HL-60/S4 (cell line): Measurements from ENCODE around the gene CFAP20DC.
"Not testable (repeated sequence)": the region's sequence is repeated elsewhere in the genome, so short reads cannot be mapped to it uniquely, and the experiment has no call there.

ENCODE experiments used
- in situ Hi-C: fragments of 300-500 bp; cut with MboI; formaldehyde crosslinking; loops from 2 replicates; pipeline ENCODE4 v1.14.3; 2022; ENCODE audit warnings: low sequenced_read_pairs

CFAP20DC gene

DNA sequence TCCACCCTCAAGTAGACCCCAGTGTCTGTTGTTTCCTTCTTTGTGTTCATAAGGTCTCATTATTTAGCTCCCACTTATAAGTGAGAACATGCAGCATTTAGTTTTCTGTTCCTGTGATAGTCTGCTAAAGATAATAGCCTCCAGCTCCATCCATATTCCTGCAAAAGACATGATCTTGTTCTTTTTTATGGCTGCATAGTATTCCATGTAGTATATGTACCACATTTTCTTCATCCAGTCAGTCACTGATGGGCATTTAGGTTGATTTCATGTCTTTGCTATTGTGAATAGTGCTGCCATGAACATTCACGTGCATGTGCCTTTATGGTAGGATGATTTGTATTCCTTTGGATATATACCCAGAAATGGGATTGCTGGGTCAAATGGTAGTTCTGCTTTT lies 82.0 kb downstream of the CFAP20DC start:
- in situ Hi-C loops = not testable (repeated sequence)

DNA sequence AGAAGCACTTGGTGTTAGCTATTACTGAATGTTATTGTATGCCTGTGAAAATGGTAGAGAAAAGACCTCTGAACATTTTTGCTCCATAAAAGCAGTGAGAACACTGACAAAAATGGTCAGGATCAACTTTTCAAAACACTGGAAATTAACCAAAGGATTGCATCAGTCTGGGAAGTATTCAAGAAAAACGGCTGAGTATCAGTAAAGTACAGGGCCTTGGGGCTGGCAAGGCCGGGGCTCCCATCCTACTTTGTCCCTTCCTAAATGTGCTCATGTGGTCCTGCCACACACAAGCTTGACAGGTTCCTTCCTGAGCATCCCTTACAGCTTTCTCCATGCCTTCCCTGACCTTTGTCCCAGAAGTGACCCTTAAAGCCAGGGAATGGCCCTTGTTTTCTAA lies 84.0 kb downstream of the CFAP20DC start:
- in situ Hi-C loops = no loop called here

DNA sequence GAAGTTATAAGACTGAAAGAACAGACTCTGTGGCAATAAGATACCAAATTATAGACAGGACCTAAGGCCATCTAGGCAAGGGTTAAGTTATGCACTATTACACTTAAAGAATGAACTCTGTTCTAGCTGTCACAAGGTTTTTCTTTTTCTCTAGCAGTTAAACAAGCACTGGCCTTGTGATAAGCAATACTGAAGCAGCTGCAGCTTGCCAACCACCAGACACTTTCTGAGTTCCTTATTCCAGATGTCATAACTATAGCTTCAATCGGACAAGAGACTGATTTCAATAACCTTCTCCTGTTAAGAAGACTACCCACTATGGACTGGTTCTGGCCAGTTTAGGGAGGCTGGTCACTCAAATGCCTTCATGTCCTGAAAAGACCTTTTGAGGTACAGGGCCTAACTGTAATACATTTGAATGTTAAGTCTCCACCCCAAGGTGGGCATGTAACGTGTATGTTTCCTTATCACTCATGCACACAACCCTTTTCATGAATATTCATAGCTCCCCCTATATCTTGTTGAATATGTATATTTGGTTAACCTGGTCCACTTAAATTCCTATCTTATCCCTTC lies 85.8 kb downstream of the CFAP20DC start:
- in situ Hi-C loops = no loop called here

GRCh38 chr3:58962816-58963215 lies 87.0 kb downstream of the CFAP20DC start:
- in situ Hi-C loops = no loop called here

GRCh38 chr3:58962040-58962651 lies 87.7 kb downstream of the CFAP20DC start:
- in situ Hi-C loops = no loop called here

- in situ Hi-C loops = no loop called here
Observed at GRCh38 chr3:58955308-58955707, 94.5 kb downstream of the CFAP20DC start.

- in situ Hi-C loops = no loop called here
Observed at GRCh38 chr3:58953288-58953687, 96.5 kb downstream of the CFAP20DC start.

GRCh38 chr3:58952128-58952917 lies 97.5 kb downstream of the CFAP20DC start:
- in situ Hi-C loops = no loop called here

DNA sequence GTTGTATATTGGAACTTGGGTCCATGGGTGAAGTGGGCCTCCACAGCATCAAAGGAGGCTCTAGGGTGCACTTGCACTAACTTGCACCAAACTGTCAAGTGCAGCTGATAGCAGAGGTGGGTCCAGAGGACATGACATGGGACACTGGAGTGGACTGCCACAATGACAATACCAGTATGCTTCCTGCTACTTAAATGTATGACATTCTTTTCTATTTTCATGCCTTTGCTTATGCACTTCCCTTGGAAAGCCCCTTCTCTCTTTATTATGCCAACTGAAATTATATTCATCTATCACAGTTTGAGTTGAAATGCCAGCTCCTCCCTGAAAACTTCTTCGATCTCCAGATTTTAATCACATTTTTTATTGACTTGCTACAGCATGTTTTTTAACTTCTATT lies 101.8 kb downstream of the CFAP20DC start:
- in situ Hi-C loops = no loop called here

- in situ Hi-C loops = no loop called here
Observed at GRCh38 chr3:58946875-58947274, 103.0 kb downstream of the CFAP20DC start.

DNA sequence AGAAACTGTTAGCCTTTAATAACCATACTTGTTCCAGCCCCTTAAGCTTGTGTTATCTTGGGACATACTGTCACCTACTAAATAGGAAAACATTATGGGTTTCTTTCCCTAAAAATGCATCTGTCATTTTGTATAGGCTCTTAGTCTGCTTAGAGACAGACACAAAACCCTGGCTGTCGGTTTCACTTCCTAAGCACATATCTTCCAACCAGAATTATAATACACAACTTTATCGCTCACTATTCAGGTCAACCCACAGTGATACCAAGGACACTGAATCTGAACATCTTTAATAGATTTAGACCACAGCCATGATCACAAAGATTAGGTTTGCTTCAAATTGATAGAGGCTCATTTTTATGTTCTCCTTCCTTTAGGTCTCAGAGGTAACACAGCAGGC lies 111.8 kb downstream of the CFAP20DC start:
- in situ Hi-C loops = no loop called here

- in situ Hi-C loops = no loop called here
Observed at GRCh38 chr3:58924578-58924977, 125.2 kb downstream of the CFAP20DC start.

GRCh38 chr3:58900386-58900785 lies 149.4 kb downstream of the CFAP20DC start:
- in situ Hi-C loops = no loop called here

DNA sequence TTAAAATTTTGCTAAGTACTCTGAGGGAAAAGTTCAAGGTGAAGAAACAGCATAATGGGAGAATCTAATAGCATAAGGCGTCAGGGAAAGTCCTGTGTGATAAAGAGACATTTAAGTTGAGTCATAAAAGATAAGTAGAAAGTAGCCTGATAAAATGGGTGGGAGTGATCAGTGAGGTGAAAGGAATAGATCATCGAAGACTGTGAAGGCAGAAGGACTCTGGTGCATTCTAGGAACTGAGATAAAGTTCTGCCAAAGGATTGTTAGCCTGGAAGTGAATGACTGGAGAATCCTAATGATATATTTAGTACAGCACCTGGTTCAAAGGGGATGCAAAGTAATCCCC lies 149.9 kb downstream of the CFAP20DC start:
- in situ Hi-C loops = no loop called here

DNA sequence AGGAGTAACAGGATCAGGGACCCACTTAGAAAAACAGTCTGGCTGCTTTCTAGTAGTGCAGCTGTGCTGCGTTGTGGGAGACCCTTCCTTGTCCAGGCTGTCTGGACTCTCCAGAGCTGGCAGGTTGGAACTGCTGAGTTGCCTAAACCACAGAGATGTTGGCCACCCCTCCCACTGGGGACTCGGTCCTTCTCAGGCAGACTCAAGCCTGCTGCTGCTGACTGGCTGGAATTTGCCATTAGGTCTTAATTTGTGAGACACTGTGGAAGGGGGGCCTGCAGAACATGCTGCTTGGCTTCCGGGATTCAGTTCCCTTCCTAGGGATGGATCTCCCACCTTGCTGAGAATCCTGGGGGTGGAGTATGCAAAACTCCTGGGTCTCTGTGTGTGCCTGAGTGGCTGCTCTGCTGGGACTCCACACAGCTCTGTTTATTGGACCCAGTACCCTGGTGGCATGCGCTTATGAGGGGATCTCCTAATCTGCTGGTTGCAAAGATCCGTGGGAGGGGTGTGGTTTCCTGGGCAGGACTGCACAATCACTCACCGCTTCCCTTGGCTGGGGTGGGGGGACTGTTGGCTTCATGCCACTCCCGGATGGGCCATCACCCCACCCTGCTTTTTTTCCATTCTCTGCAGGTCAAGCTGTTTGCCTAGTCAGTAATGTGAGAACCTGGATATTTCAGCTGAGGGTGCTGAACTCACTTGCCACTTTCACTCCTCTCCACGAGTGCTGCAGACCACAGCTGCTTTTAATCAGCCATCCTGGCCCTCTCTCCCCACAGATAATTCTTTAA lies 150.5 kb downstream of the CFAP20DC start:
- in situ Hi-C loops = no loop called here

GRCh38 chr3:58898513-58898912 lies 151.3 kb downstream of the CFAP20DC start:
- in situ Hi-C loops = no loop called here

- in situ Hi-C loops = no loop called here
Observed at GRCh38 chr3:58897646-58898045, 152.2 kb downstream of the CFAP20DC start.

DNA sequence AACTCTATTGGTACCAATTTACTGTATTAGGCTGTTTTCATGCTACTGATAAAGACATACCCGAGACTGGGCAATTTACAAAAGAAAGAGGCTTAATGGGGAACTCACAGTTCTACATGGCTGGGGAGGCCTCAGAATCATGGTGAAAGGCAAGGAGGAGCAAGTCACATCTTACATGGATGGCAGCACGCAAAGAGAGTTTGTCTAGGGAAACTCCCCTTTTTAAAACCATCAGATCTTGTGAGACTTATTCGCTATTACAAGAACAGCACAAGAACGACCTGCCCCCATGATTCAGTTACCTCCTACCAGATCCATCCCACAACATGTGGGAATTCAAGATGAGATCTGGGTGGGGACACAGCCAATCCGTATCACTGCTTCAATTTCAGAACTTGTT lies 154.1 kb downstream of the CFAP20DC start:
- in situ Hi-C loops = not testable (repeated sequence)

DNA sequence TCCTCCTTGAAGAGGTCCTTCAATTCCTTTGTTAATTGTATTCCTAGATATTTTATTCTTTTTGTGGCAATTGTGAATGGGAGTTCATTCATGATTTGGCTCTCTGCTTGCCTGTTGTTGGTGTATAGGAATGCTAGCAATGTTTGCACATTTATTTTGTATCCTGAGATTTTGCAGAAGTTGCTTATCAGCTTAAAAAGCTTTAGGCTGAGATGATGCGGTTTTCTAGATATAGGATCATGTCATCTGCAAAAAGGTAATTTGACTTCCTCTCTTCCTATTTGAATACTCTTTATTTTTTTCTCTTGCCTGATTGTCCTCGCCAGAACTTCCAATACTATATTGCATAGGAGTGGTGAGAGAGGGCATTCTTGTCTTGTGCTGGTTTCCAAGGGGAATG lies 157.3 kb downstream of the CFAP20DC start:
- in situ Hi-C loops = not testable (repeated sequence)

- in situ Hi-C loops = no loop called here
Observed at GRCh38 chr3:58888087-58888486, 161.7 kb downstream of the CFAP20DC start.

GRCh38 chr3:58884453-58884852 lies 165.4 kb downstream of the CFAP20DC start:
- in situ Hi-C loops = no loop called here

GRCh38 chr3:58880182-58880581 lies 169.6 kb downstream of the CFAP20DC start:
- in situ Hi-C loops = no loop called here
